Measurements from ENCODE around the gene HOXD11. TPM values are rescaled to one million over a fixed set of nuclear protein-coding genes. Genes with fewer than 3 reads are reported as not detected.

Gene HOXD11
- total RNA-seq, 6 donors from 2014 or later: not detected

DNA sequence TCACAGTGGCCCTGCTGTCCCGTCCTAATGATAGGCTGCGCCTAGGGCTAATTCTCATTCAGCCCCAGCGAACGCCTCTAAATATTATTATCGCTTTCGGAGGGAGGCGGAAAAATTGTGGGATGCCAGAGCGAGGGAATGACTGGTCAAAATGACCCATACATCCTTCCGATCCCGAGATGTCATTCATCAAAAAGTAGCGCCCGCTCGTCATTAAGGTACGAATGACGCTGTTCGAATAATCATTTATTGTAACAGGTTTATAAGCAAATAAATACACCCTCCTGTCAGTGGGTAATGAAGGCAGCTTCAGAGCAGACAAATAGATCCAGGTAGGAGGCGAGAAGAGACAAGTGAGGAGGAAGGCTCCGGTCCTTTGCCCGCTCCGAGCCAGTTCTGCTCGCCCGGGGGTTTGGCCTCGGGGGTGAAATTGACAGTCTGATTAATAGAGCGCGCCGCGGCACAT lies 23.3 kb upstream of the HOXD11 start, which contains the start of gene EVX2:
EVX2 (minus strand) TSS at position 167 of the 466 bp plus-strand sequence. CDS start 186 bp downstream, outside the sequence.
- no peak within 1 kb of the TSS for H3K4me3 ChIP-seq
- no peaks in the 10 kb centered on the region for H3K36me3 ChIP-seq
- peaks cover 0 to 96% (median 74%) of the 10 kb centered on the region in 4 donors for H3K27me3 ChIP-seq
- DNase-seq: no peak
- WGBS, 2 donors: 16 to 20% methylated on average over 27 of the region's 27 CpGs
- TF ChIP-seq POLR2A (IDR thresholded peaks at IDR 0.05) (no peak), POLR2AphosphoS5 (IDR thresholded peaks at IDR 0.05) (no peak), EP300 (IDR thresholded peaks at IDR 0.05) (no peak)
- TF ChIP-seq, protein P1, sequence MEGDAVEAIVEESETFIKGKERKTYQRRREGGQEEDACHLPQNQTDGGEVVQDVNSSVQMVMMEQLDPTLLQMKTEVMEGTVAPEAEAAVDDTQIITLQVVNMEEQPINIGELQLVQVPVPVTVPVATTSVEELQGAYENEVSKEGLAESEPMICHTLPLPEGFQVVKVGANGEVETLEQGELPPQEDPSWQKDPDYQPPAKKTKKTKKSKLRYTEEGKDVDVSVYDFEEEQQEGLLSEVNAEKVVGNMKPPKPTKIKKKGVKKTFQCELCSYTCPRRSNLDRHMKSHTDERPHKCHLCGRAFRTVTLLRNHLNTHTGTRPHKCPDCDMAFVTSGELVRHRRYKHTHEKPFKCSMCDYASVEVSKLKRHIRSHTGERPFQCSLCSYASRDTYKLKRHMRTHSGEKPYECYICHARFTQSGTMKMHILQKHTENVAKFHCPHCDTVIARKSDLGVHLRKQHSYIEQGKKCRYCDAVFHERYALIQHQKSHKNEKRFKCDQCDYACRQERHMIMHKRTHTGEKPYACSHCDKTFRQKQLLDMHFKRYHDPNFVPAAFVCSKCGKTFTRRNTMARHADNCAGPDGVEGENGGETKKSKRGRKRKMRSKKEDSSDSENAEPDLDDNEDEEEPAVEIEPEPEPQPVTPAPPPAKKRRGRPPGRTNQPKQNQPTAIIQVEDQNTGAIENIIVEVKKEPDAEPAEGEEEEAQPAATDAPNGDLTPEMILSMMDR (IDR thresholded peaks at IDR 0.05): no peak
- no peak for ATAC-seq (ENCODE audit: low FRiP score in 2 of 2)
- peaks cover 16 to 65% (median 26%) of the 10 kb centered on the region in 4 donors for H3K4me1 ChIP-seq
- H3K27ac ChIP-seq: no peak within 1 kb of the TSS
- peaks cover 0 to 22% (median 12%) of the 10 kb centered on the region in 4 donors for H3K9me3 ChIP-seq

DNA sequence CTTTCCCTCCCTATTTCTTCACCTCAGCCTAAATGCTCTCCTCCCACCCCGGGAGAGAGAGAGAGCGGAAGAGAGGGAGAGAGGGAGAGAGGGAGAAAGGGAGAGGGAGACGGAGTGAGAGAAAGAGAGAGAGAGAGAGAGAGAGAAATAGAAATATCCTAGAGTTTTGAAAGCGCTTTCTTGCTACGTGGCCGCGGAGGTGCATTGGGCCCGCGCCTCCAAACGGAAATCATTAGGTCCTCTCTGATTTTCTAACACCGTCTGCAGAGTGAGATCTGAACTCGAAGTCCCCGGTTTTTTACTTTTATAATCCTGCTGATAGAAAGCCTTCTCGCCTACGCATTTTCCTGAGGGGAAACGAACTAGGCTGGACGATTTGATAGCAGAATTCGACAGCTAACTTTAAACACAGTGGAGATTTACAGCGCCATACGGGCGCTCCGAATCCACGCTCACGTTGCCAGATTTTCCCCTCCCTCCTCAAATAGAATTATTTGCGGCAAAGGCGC lies 22.4 kb upstream of the HOXD11 start:
- 5 to 6% methylated on average over 26 of the region's 26 CpGs for WGBS, 2 donors
- Histone ChIP-seq H3K27ac (no peak overlapping the region), H3K9me3 (peaks cover 0 to 22% (median 12%) of the 10 kb centered on the region in 4 donors), H3K36me3 (no peaks in the 10 kb centered on the region), H3K4me3 (no peak overlapping the region), H3K27me3 (peaks cover 0 to 98% (median 73%) of the 10 kb centered on the region in 4 donors), H3K4me1 (peaks cover 15 to 58% (median 23%) of the 10 kb centered on the region in 4 donors)
- TF ChIP-seq EP300 (IDR thresholded peaks at IDR 0.05): no peak
- TF ChIP-seq POLR2AphosphoS5 (IDR thresholded peaks at IDR 0.05): no peak
- no peak for TF ChIP-seq POLR2A (IDR thresholded peaks at IDR 0.05)
- TF ChIP-seq, protein P1 (IDR thresholded peaks at IDR 0.05): no peak
- DNase-seq (no peak), ATAC-seq (ENCODE audit: low FRiP score in 2 of 2) (no peak)

DNA sequence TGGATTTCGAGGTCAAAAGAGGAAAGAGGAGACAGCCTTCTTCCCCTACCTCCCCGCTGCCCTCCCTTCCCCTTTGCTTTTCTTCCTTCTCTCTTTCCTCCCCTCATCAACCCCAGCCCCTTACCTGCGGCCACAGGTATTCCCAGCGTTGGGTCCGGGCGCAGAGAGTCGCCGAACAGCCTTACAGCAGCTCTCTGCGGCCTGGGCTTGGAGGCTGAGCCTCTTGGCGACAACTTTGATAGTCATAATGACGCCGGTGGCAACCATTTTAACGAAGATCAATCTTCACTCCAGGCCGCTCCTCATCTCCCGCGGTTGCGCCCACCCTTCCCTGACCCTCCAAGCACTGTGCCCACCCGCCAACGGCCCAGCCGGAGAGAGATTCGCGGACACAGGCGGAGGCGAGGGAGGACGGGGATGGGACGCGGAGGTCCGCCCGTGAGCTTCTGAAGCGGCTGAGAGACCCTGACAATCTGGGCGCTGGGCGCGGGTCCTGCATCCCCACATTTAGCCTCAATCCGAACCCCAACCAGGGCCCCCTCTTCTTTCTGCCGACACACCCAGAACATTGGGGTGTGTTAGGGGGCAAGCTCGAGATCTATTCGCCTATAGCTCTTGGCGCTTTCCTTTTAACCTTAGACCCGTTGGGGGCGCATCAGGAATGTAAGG lies 21.8 kb upstream of the HOXD11 start:
- no peak overlapping the region for H3K27ac ChIP-seq
- H3K36me3 ChIP-seq: no peaks in the 10 kb centered on the region
- H3K4me1 ChIP-seq: peaks cover 12 to 52% (median 18%) of the 10 kb centered on the region in 4 donors
- no peak overlapping the region for H3K4me3 ChIP-seq
- peaks cover 0 to 96% (median 72%) of the 10 kb centered on the region in 4 donors for H3K27me3 ChIP-seq
- peaks cover 0 to 22% (median 12%) of the 10 kb centered on the region in 4 donors for H3K9me3 ChIP-seq
- TF ChIP-seq POLR2A (IDR thresholded peaks at IDR 0.05) (no peak), EP300 (IDR thresholded peaks at IDR 0.05) (no peak), POLR2AphosphoS5 (IDR thresholded peaks at IDR 0.05) (no peak)
- TF ChIP-seq, protein P1 (IDR thresholded peaks at IDR 0.05): no peak
- DNase-seq: peak in 1 of 2 donors; percentile 56
- 6 to 8% methylated on average over 19 to 40 of the region's 40 CpGs for WGBS, 2 donors
- ATAC-seq (ENCODE audit: low FRiP score in 2 of 2): no peak

DNA sequence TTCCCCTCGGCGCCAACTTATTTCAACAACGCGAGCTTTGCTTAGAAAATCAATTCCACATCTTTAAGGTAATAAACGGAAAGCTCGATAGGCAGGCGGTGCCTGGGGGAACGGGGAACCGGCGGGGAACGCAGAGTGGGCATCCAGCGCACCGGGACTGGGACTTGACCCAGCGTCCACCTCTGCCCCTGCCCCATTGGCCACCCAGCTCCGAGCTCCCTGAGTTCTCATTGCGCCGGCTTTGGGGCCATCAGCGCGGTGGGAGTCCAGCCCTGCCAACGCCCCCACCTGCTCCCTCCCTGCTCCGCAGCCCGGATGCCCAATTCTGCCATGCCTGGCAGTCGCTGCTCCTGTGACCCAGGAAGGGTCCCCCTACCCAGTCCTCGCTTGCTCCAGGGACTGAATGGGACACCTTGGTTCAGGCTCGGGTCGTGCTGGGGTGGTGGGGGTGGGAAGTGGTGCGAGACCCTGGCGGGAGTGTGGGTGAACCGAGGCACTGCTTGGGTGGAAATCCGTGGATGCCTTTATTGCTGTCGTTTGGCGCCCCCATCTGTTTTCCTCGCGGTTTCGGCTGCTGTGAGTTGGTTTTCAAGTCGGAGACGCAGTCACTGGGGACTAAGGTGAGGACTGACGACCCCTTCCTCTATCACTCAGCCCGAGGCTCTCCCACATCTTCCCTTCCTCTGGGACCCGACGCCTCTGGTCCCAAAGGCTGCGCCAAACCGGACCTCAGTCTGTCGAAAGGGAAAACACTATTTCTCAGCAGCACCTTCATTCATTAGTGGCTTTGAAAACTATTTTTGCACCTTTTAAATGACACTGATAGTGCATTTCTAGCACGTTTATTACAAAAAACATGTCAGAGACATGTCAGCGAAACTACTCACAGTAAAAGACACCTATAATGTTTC lies 21.0 kb upstream of the HOXD11 start:
- Histone ChIP-seq H3K36me3 (no peaks in the 10 kb centered on the region), H3K4me1 (peaks cover 8 to 45% (median 13%) of the 10 kb centered on the region in 4 donors), H3K9me3 (peaks cover 0 to 17% (median 5%) of the 10 kb centered on the region in 4 donors), H3K27me3 (peaks cover 0 to 92% (median 65%) of the 10 kb centered on the region in 4 donors), H3K27ac (no peak overlapping the region), H3K4me3 (no peak overlapping the region)
- DNase-seq (peak in 1 of 2 donors; percentile 56), ATAC-seq (ENCODE audit: low FRiP score in 2 of 2) (no peak)
- 2 to 5% methylated on average over 29 to 46 of the region's 46 CpGs for WGBS, 2 donors
- TF ChIP-seq POLR2A (IDR thresholded peaks at IDR 0.05): no peak
- no peak for TF ChIP-seq EP300 (IDR thresholded peaks at IDR 0.05)
- no peak for TF ChIP-seq POLR2AphosphoS5 (IDR thresholded peaks at IDR 0.05)
- TF ChIP-seq, protein P1 (IDR thresholded peaks at IDR 0.05): peak in 1 of 6 experiments; percentile 8

Data from upper lobe of left lung (tissue), 6 donors.